GM19193 (cell line): ENCODE results near the gene TCF19.

Experiments
- POLR2A ChIP-seq: IDR thresholded peaks from 4 replicates; pipeline ENCODE4 v1.6.1; 2011; ENCODE audit not compliant: insufficient read depth, insufficient read length; ENCODE audit errors: extremely low read depth

Gene TCF19

GRCh38 chr6:31158140-31158862 lies at the start of gene TCF19:
Gene TCF19 (plus strand): TSS chr6:31158589. CDS start chr6:31159470, 881 bp downstream.
- TF ChIP-seq POLR2A, result peak; percentile 53

- TF ChIP-seq POLR2A, result no peak
Observed at GRCh38 chr6:31110825-31111582, 47.4 kb upstream of the TCF19 start.

- TF ChIP-seq POLR2A, result no peak
Observed at GRCh38 chr6:31111712-31112111, 46.7 kb upstream of the TCF19 start.

GRCh38 chr6:31112478-31112877 lies 45.9 kb upstream of the TCF19 start, which contains the start of gene C6orf15:
Gene C6orf15 (minus strand): TSS chr6:31112575. CDS start chr6:31112555, 20 bp downstream.
- no peak for TF ChIP-seq POLR2A

GRCh38 chr6:31113861-31114540 lies 44.4 kb upstream of the TCF19 start:
- no peak for TF ChIP-seq POLR2A

GRCh38 chr6:31114541-31114878 lies 43.9 kb upstream of the TCF19 start, which contains the start of gene PSORS1C1:
Gene PSORS1C1 (plus strand): TSS chr6:31114800. CDS start chr6:31129633, 14,833 bp downstream.
- TF ChIP-seq POLR2A, result no peak

GRCh38 chr6:31114970-31115849 lies 43.2 kb upstream of the TCF19 start:
- no peak for TF ChIP-seq POLR2A

GRCh38 chr6:31115941-31116560 lies 42.3 kb upstream of the TCF19 start:
- TF ChIP-seq POLR2A, result no peak

GRCh38 chr6:31116661-31117385 lies 41.6 kb upstream of the TCF19 start:
- TF ChIP-seq POLR2A, result no peak

GRCh38 chr6:31118178-31118577 lies 40.2 kb upstream of the TCF19 start:
- TF ChIP-seq POLR2A, result no peak

- no peak for TF ChIP-seq POLR2A
Observed at GRCh38 chr6:31120151-31120915, 38.1 kb upstream of the TCF19 start, which contains the start of gene CDSN. Gene CDSN (minus strand): TSS chr6:31120446. CDS start chr6:31120419, 27 bp downstream.

GRCh38 chr6:31121131-31121790 lies 37.1 kb upstream of the TCF19 start:
- no peak for TF ChIP-seq POLR2A
